ENCODE data around the gene BDKRB2. TPM values are rescaled to one million over a fixed set of nuclear protein-coding genes. Genes with fewer than 3 reads are reported as not detected.

Gene BDKRB2
- total RNA-seq, 1 donor from 2014 or later, result 3.8 TPM

DNA sequence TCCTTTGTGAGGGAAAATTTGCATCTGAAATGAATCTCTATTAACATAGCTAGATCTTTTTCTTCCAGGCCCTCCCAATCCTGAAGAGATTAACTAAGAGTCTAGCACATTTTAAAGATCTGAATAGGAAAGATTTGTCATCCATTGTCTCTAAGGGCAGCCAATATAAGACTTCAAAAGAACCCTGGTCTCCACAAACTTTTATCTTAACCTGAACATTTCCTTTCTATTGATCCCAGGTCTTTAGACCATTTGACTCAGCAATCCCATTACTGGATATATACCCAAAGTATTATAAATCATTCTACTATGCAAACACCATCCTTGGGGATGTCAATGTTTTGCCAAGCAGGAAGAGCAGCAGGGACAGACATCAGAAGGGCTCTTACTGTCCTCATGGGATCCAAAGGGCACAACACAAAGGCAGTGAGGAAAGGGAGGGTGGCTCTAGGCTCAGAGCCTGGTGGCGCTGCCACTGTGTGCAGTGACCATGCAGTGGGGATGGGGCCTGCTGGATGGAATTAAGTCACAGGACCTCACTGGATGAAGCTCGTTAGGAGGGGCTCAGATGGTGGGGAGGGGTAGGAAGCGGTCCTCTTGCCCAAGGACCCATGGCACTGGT is 12.7 kb upstream of the BDKRB2 start:
- Mint-ChIP-seq H3K9me3 (ENCODE audit: unreplicated experiment) (peaks cover 2% of the 10 kb centered on the region), H3K36me3 (ENCODE audit: unreplicated experiment) (peaks cover 2% of the 10 kb centered on the region), H3K4me1 (ENCODE audit: low read depth, unreplicated experiment) (peaks cover 4% of the 10 kb centered on the region), H3K27me3 (ENCODE audit: unreplicated experiment) (peaks cover 14% of the 10 kb centered on the region), H3K27ac (ENCODE audit: unreplicated experiment) (no peak overlapping the region), H3K4me3 (ENCODE audit: unreplicated experiment) (no peak overlapping the region)
- DNase-seq, result no peak
- TF ChIP-seq, protein P1, sequence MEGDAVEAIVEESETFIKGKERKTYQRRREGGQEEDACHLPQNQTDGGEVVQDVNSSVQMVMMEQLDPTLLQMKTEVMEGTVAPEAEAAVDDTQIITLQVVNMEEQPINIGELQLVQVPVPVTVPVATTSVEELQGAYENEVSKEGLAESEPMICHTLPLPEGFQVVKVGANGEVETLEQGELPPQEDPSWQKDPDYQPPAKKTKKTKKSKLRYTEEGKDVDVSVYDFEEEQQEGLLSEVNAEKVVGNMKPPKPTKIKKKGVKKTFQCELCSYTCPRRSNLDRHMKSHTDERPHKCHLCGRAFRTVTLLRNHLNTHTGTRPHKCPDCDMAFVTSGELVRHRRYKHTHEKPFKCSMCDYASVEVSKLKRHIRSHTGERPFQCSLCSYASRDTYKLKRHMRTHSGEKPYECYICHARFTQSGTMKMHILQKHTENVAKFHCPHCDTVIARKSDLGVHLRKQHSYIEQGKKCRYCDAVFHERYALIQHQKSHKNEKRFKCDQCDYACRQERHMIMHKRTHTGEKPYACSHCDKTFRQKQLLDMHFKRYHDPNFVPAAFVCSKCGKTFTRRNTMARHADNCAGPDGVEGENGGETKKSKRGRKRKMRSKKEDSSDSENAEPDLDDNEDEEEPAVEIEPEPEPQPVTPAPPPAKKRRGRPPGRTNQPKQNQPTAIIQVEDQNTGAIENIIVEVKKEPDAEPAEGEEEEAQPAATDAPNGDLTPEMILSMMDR (IDR thresholded peaks at IDR 0.05; ENCODE audit: partially characterized antibody, unreplicated experiment), result no peak

DNA sequence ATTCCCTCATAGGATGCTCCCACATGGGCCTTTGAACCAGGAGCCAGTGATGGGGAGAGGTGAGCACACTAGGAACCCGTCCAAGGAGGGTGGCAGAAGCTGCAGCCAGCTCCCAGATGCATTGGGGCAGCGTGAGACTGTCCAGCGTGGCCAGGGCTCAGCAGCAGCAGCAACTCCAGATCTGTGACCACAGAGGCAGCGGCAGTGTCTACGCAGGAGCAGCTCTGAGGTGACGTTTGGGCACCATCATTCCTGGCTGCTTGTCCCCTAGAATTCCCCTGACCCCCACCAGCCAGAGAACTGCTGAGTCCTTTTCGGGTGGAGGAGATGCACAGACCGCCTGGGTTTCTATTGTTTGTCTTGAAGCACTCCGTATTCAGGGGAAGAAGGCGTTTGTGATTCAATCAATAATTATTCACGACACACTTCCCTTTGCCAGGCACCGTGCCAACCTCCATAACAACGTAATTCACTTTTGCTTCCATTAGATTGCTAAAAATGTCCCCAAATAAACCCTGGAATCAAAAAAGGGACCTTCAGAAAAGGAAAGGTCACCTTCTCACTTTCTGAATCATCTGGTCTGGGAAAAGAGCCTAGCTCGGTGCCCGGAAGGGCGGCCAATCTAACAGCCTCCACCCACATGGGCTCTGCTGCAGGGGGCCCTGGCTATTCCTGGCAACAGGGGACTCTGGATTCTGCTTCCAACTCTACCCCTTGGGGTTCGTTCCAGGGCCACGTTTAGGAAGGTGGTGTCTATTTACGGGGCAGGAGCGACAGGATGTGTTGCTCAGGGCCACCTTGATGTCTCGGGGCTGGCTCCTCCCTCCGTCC is 11.4 kb upstream of the BDKRB2 start:
- Mint-ChIP-seq H3K4me3 (ENCODE audit: unreplicated experiment) (no peak overlapping the region), H3K27me3 (ENCODE audit: unreplicated experiment) (peaks cover 14% of the 10 kb centered on the region), H3K9me3 (ENCODE audit: unreplicated experiment) (peaks cover 2% of the 10 kb centered on the region), H3K36me3 (ENCODE audit: unreplicated experiment) (peaks cover 8% of the 10 kb centered on the region), H3K4me1 (ENCODE audit: low read depth, unreplicated experiment) (peaks cover 4% of the 10 kb centered on the region), H3K27ac (ENCODE audit: unreplicated experiment) (no peak overlapping the region)
- TF ChIP-seq, protein P1 (IDR thresholded peaks at IDR 0.05; ENCODE audit: partially characterized antibody, unreplicated experiment), result no peak
- no peak for DNase-seq

GRCh38 chr14:96194262-96194656 is 10.4 kb upstream of the BDKRB2 start:
- TF ChIP-seq, protein P1 (IDR thresholded peaks at IDR 0.05; ENCODE audit: partially characterized antibody, unreplicated experiment), result no peak
- Mint-ChIP-seq H3K27ac (ENCODE audit: unreplicated experiment) (no peak overlapping the region), H3K4me3 (ENCODE audit: unreplicated experiment) (no peak overlapping the region), H3K4me1 (ENCODE audit: low read depth, unreplicated experiment) (peaks cover 4% of the 10 kb centered on the region), H3K9me3 (ENCODE audit: unreplicated experiment) (peaks cover 2% of the 10 kb centered on the region), H3K27me3 (ENCODE audit: unreplicated experiment) (peaks cover 12% of the 10 kb centered on the region), H3K36me3 (ENCODE audit: unreplicated experiment) (peaks cover 8% of the 10 kb centered on the region)
- DNase-seq, result no peak

DNA sequence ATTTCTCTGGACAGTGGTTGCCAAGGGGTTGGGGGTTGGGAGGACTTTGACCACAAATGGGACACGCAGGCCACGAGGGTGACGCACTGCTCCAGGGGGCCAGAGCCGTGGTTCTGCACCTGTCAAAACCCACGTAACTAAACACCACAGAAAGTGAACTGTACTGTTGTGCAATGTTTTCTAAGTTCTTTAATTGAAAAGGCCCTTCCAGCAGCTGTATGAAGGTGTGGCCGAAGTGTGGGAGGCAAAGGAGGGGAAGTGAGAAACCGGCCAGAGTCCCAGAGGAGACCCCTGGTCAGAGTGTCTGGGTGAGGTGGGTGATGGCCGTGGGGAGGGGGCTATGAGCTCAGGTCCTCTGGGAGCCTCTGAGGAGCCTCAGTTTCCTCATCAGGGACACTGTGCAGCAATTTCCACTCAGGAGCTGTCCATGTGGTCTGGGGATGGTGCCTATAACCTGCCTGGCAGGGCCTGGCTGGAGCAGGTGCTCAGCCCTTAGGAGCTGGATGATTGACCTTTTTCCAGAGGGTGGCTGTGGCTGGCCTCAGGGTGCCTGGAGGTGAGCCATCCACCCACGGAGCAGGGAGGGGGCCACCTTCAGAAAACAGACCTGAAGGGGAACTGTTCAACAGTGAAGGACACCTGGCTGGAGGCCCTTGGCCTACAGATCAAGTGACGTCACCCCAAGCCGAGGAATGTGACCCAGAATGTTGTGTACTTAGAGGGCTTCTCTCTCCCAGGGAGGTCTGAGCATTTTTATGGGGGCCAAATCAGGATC is 9.8 kb upstream of the BDKRB2 start:
- DNase-seq, result no peak

More for the DNA sequence above, 9.8 kb upstream of the BDKRB2 start:
- H3K36me3 Mint-ChIP-seq (ENCODE audit: unreplicated experiment), result peaks cover 8% of the 10 kb centered on the region
- no peak overlapping the region for H3K27ac Mint-ChIP-seq (ENCODE audit: unreplicated experiment)
- TF ChIP-seq, protein P1 (IDR thresholded peaks at IDR 0.05; ENCODE audit: partially characterized antibody, unreplicated experiment), result no peak
- no peaks in the 10 kb centered on the region for H3K9me3 Mint-ChIP-seq (ENCODE audit: unreplicated experiment)
- no peak overlapping the region for H3K4me3 Mint-ChIP-seq (ENCODE audit: unreplicated experiment)
- H3K4me1 Mint-ChIP-seq (ENCODE audit: low read depth, unreplicated experiment), result peaks cover 2% of the 10 kb centered on the region
- peaks cover 9% of the 10 kb centered on the region for H3K27me3 Mint-ChIP-seq (ENCODE audit: unreplicated experiment)
